ENCODE measurements around the gene PIGS. TPM values are rescaled to one million over a fixed set of nuclear protein-coding genes. Genes with fewer than 3 reads are reported as not detected.

Gene PIGS
- total and polyA plus RNA-seq, 12 donors, result 9.0 to 69.3 (median 48.5) TPM

- Histone ChIP-seq H3K27ac (no peak overlapping the region), H3K4me3 (no peak overlapping the region), H3K9me3 (no peaks in the 10 kb centered on the region), H3K27me3 (no peaks in the 10 kb centered on the region), H3K36me3 (peaks cover 0 to 46% (median 9%) of the 10 kb centered on the region in 9 donors), H3K4me1 (peaks cover 5 to 54% (median 25%) of the 10 kb centered on the region in 9 donors)
- intact Hi-C loops (cut with DNase I), result no loop called here
- TF ChIP-seq, protein P1, sequence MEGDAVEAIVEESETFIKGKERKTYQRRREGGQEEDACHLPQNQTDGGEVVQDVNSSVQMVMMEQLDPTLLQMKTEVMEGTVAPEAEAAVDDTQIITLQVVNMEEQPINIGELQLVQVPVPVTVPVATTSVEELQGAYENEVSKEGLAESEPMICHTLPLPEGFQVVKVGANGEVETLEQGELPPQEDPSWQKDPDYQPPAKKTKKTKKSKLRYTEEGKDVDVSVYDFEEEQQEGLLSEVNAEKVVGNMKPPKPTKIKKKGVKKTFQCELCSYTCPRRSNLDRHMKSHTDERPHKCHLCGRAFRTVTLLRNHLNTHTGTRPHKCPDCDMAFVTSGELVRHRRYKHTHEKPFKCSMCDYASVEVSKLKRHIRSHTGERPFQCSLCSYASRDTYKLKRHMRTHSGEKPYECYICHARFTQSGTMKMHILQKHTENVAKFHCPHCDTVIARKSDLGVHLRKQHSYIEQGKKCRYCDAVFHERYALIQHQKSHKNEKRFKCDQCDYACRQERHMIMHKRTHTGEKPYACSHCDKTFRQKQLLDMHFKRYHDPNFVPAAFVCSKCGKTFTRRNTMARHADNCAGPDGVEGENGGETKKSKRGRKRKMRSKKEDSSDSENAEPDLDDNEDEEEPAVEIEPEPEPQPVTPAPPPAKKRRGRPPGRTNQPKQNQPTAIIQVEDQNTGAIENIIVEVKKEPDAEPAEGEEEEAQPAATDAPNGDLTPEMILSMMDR (IDR thresholded peaks at IDR 0.05), result no peak
- WGBS, 2 donors, result 82 to 87% methylated on average over 3 of the region's 3 CpGs
- ATAC-seq (no peak), DNase-seq (no peak)
These were observed 3.7 kb downstream of the PIGS start for GRCh38 chr17:28567604-28568003.

DNA sequence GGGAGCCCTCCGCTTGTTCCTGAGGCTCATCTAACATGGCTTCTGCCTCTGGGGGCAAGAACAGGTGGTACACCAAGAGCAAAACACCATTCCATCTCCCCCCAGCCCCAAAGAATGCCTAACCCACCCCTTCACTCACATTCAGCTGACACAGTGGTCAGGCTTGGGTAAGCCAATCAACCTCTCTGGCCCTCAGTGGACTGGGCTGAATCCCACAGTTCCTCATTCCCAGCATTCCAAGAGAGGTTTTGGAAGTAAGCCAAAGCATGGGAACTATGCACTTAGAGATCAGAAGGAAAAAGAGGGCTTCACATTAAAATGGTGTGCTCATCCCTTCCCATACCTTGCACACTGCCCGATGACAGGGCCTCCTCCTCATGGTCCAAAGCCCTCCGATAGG is 7.8 kb downstream of the PIGS start:
- WGBS, 2 donors, result 69 to 71% methylated on average over 3 of the region's 3 CpGs
- intact Hi-C loops (cut with DNase I), result no loop called here
- DNase-seq (no peak), ATAC-seq (peak in 3 of 8 donors; percentile 26 to 62 (median 39))
- Histone ChIP-seq H3K4me3 (no peak overlapping the region), H3K36me3 (peaks cover 0 to 80% (median 17%) of the 10 kb centered on the region in 9 donors), H3K27me3 (no peaks in the 10 kb centered on the region), H3K9me3 (no peaks in the 10 kb centered on the region), H3K27ac (no peak overlapping the region), H3K4me1 (peaks cover 0 to 20% (median 0%) of the 10 kb centered on the region in 9 donors)
- TF ChIP-seq, protein P1 (IDR thresholded peaks at IDR 0.05), result no peak

- Histone ChIP-seq H3K4me3 (no peak overlapping the region), H3K27ac (no peak overlapping the region), H3K4me1 (peaks cover 0 to 29% (median 14%) of the 10 kb centered on the region in 9 donors), H3K9me3 (no peaks in the 10 kb centered on the region), H3K36me3 (peaks cover 0 to 70% (median 50%) of the 10 kb centered on the region in 9 donors), H3K27me3 (no peaks in the 10 kb centered on the region)
- intact Hi-C loops (cut with DNase I), result loop anchor here in 1 of 10 donors (10.0 kb wide), 1 partner anchor 60 kb away; the partner anchor contains the start of gene RSKR
- 98% methylated on average over 3 of the region's 3 CpGs for WGBS, 2 donors
- TF ChIP-seq, protein P1 (IDR thresholded peaks at IDR 0.05), result no peak
- DNase-seq (no peak), ATAC-seq (no peak)
These were observed 16.3 kb downstream of the PIGS start for GRCh38 chr17:28555022-28555421.

DNA sequence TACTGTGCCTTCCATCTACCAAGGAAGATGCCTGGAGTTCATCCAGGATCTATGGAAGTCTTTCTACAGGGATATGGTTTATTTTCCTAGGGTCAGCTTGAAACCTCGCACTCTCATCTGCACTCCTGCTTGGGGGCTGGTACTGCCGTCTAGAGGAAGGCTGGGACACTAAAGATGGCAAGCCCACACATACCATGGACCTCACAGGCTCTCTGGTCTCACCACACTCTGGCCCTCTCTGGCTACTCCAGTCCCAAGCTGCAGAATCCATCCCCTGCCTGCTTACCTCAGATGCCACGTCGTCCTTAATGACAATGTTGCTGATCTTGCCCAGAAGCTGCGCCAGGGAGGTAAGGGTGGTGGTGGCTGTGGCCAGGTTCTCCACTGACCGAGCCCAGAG is 16.8 kb downstream of the PIGS start:
- DNase-seq, result no peak
- no peak overlapping the region for H3K27ac ChIP-seq
- no peaks in the 10 kb centered on the region for H3K27me3 ChIP-seq
- intact Hi-C loops (cut with DNase I), result loop anchor here in 3 of 10 donors (5.0 to 10.0 kb wide), 3 partner anchors 48 to 60 kb away; partner anchors contain the start of gene RSKR (in 2 of the 3)
- no peaks in the 10 kb centered on the region for H3K9me3 ChIP-seq
- peaks cover 0 to 65% (median 50%) of the 10 kb centered on the region in 9 donors for H3K36me3 ChIP-seq
- H3K4me1 ChIP-seq, result peaks cover 0 to 34% (median 18%) of the 10 kb centered on the region in 9 donors
- 85 to 95% methylated on average over 6 of the region's 6 CpGs for WGBS, 2 donors
- H3K4me3 ChIP-seq, result no peak overlapping the region
- no peak for ATAC-seq
- TF ChIP-seq, protein P1 (IDR thresholded peaks at IDR 0.05), result peak in 3 of 9 donors; percentile 14 to 19 (median 14)
